ENCODE results near the gene FUZ.

FUZ gene

GRCh38 chr19:49812997-49813861 lies at the start of gene FUZ:
Gene FUZ, minus strand, starts transcription at chr19:49813292. Its CDS starts 186 bp downstream, at chr19:49813106.
- peak within 1 kb of the TSS; percentile 84 for H3K4me3 ChIP-seq (ENCODE audit: low read depth, low read length)
- peak; percentile 98 for DNase-seq (ENCODE audit: low read depth)
- TF ChIP-seq CTCF (IDR thresholded peaks at IDR 0.05; ENCODE audit: low read depth, low read length, missing control alignments), result peak; percentile 42
- in situ Hi-C loops (cut with HindIII; ENCODE audit: low sequenced_read_pairs), result no loop called here

GRCh38 chr19:49862391-49863253 lies 49.5 kb upstream of the FUZ start:
- DNase-seq (ENCODE audit: low read depth), result no peak
- H3K4me3 ChIP-seq (ENCODE audit: low read depth, low read length), result no peak overlapping the region
- TF ChIP-seq CTCF (IDR thresholded peaks at IDR 0.05; ENCODE audit: low read depth, low read length, missing control alignments), result peak; percentile 34
- in situ Hi-C loops (cut with HindIII; ENCODE audit: low sequenced_read_pairs), result no loop called here

GRCh38 chr19:49861541-49862378 lies 48.7 kb upstream of the FUZ start:
- TF ChIP-seq CTCF (IDR thresholded peaks at IDR 0.05; ENCODE audit: low read depth, low read length, missing control alignments), result no peak
- no peak overlapping the region for H3K4me3 ChIP-seq (ENCODE audit: low read depth, low read length)
- DNase-seq (ENCODE audit: low read depth), result no peak
- in situ Hi-C loops (cut with HindIII; ENCODE audit: low sequenced_read_pairs), result no loop called here

GRCh38 chr19:49861107-49861506 lies 48.0 kb upstream of the FUZ start:
- in situ Hi-C loops (cut with HindIII; ENCODE audit: low sequenced_read_pairs), result no loop called here
- TF ChIP-seq CTCF (IDR thresholded peaks at IDR 0.05; ENCODE audit: low read depth, low read length, missing control alignments), result no peak
- no peak for DNase-seq (ENCODE audit: low read depth)
- H3K4me3 ChIP-seq (ENCODE audit: low read depth, low read length), result no peak overlapping the region

- no peak for DNase-seq (ENCODE audit: low read depth)
- in situ Hi-C loops (cut with HindIII; ENCODE audit: low sequenced_read_pairs), result no loop called here
- no peak overlapping the region for H3K4me3 ChIP-seq (ENCODE audit: low read depth, low read length)
- TF ChIP-seq CTCF (IDR thresholded peaks at IDR 0.05; ENCODE audit: low read depth, low read length, missing control alignments), result no peak
Measured at GRCh38 chr19:49860336-49861102, 47.4 kb upstream of the FUZ start.

Data from astrocyte of the cerebellum (primary cell).